ENCODE data around the gene SMAD3.

DNA sequence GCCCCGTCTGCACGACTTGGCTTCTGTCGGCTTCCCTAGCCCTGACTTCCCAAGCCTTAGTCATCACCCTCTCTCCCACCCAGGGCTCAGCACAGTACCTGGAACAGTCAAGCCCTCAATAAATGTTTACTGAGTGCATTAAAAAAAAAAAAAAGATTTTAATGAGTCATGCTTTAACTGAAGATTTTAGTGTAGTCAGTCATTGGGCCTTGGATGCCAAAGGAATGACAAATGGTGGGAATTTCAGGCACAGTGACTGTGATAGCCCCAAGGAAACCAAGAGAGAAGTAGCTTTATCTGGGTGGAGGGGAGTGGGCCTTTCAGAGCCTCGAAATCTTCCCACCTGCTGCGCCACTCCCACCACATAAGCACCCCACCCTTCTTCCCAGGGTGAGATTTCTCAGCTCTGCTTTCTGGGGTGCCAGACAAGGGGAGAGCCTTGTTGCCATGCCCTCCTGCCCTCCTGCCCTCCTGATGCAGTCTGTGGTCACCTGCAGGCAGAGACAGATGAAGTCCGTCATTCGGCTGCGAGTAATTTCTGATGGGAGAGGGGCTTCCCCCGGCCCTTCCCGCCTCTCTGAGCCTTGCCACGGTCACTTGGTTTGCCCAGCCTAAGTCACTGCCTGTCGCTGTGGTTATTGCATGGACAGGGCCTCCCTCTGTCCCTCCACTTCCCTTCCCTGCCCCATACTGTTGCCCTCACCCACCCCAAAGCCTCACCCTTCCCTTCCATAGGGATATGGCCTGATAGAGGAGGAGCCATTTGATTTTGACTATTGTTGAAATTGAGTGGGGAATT, 41.8 kb downstream of the SMAD3 start:
- no peak for TF ChIP-seq POLR2A (IDR thresholded peaks at IDR 0.05)
- TF ChIP-seq, protein P1, sequence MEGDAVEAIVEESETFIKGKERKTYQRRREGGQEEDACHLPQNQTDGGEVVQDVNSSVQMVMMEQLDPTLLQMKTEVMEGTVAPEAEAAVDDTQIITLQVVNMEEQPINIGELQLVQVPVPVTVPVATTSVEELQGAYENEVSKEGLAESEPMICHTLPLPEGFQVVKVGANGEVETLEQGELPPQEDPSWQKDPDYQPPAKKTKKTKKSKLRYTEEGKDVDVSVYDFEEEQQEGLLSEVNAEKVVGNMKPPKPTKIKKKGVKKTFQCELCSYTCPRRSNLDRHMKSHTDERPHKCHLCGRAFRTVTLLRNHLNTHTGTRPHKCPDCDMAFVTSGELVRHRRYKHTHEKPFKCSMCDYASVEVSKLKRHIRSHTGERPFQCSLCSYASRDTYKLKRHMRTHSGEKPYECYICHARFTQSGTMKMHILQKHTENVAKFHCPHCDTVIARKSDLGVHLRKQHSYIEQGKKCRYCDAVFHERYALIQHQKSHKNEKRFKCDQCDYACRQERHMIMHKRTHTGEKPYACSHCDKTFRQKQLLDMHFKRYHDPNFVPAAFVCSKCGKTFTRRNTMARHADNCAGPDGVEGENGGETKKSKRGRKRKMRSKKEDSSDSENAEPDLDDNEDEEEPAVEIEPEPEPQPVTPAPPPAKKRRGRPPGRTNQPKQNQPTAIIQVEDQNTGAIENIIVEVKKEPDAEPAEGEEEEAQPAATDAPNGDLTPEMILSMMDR (IDR thresholded peaks at IDR 0.05) = no peak
- peak in 1 of 3 donors; percentile 40 for TF ChIP-seq POLR2AphosphoS5 (IDR thresholded peaks at IDR 0.05)
- TF ChIP-seq EP300 (IDR thresholded peaks at IDR 0.05) = no peak

Data from suprapubic skin (tissue), 4 donors.